Gastroesophageal sphincter (tissue), 3 donors: ENCODE results near the gene PRKCD.

ENCODE experiments used
- CTCF ChIP-seq, 4 experiments: fragments of 200-600 bp in 2 of 4; fragments of 450-650 bp in 2 of 4; sonication (generic) in 1 of 4; IDR thresholded peaks; one replicate each; pipeline ENCODE4 v1.5.1; 2017 to 2019; ENCODE audit warnings: antibody characterized with exemption in 4 of 4, mild to moderate bottlenecking in 2 of 4, moderate library complexity in 2 of 4
- EP300 ChIP-seq: sonication (generic); formaldehyde crosslinking; IDR thresholded peaks from one replicate; pipeline ENCODE4 v1.6.1; 2017; ENCODE audit warnings: antibody characterized with exemption, mild to moderate bottlenecking
- POLR2A ChIP-seq, 2 donors: fragments of 450-650 bp; IDR thresholded peaks; one replicate each; pipeline ENCODE4 v1.6.1; 2017; ENCODE audit warnings: antibody characterized with exemption in 2 of 2, mild to moderate bottlenecking in 2 of 2, moderate library complexity in 1 of 2
- POLR2AphosphoS5 ChIP-seq: sonication (generic); formaldehyde crosslinking; IDR thresholded peaks from one replicate; pipeline ENCODE4 v1.6.1; 2017; ENCODE audit warnings: antibody characterized with exemption

GRCh38 chr3:53149006-53149690 lies 11.9 kb upstream of the PRKCD start:
- TF ChIP-seq CTCF (IDR thresholded peaks at IDR 0.05): no peak
- no peak for TF ChIP-seq POLR2A (IDR thresholded peaks at IDR 0.05)
- TF ChIP-seq EP300: no peak
- no peak for TF ChIP-seq POLR2AphosphoS5
